OCI-LY3 (cell line): ENCODE measurements around the gene CAPN10.

Experiments
- H2AFZ ChIP-seq: fragments of 200-600, 300-600 bp; shearing (Covaris generic); 2 replicates; pipeline ENCODE4 v1.6.0; 2014; ENCODE audit warnings: antibody characterized with exemption, low read depth, low read length
- H3K27ac ChIP-seq: fragments of 200-600, 300-600 bp; sonication (generic); 2 replicates; pipeline ENCODE4 v1.5.1; 2014; ENCODE audit warnings: mild to moderate bottlenecking, low read length, moderate library complexity, mixed read lengths
- H3K27me3 ChIP-seq: fragments of 200-600, 300-600 bp; sonication (generic); 2 replicates; pipeline ENCODE4 v1.6.1; 2014; ENCODE audit warnings: low read depth, low read length, mixed read lengths
- H3K36me3 ChIP-seq: fragments of 200-600, 300-600 bp; sonication (generic); replicated peaks from 2 replicates; pipeline ENCODE3; 2014; ENCODE audit warnings: low read depth, low read length, mixed read lengths
- H3K4me1 ChIP-seq: fragments of 300-600, 200-600 bp; sonication (generic); 2 replicates; pipeline ENCODE4 v1.6.1; 2014; ENCODE audit warnings: low read length, mixed read lengths
- H3K4me2 ChIP-seq: fragments of 200-600, 300-600 bp; sonication (generic); 2 replicates; pipeline ENCODE4 v1.6.1; 2014; ENCODE audit warnings: low read length, mixed read lengths
- H3K4me3 ChIP-seq: fragments of 300-600, 200-600 bp; sonication (generic); 2 replicates; pipeline ENCODE4 v1.5.1; 2014; ENCODE audit warnings: antibody characterized with exemption, mild to moderate bottlenecking, low read length, moderate library complexity
- H3K79me2 ChIP-seq: fragments of 300-600, 200-600 bp; shearing (Covaris generic); 2 replicates; pipeline ENCODE4 v1.6.1; 2014; ENCODE audit warnings: mild to moderate bottlenecking, low read length, mixed read lengths
- H3K9ac ChIP-seq: fragments of 300-600, 200-600 bp; shearing (Covaris generic); 2 replicates; pipeline ENCODE4 v1.6.0; 2014; ENCODE audit warnings: mild to moderate bottlenecking, low read length, moderate library complexity
- H3K9me3 ChIP-seq: fragments of 200-600, 300-600 bp; shearing (Covaris generic); 2 replicates; pipeline ENCODE4 v1.6.1; 2014; ENCODE audit warnings: low read length, mixed read lengths; ENCODE audit not compliant: insufficient read depth
- H4K20me1 ChIP-seq: fragments of 200-600, 300-600 bp; sonication (generic); 2 replicates; pipeline ENCODE4 v1.6.1; 2016; ENCODE audit warnings: low read length, mixed read lengths; ENCODE audit not compliant: insufficient read depth
- CTCF ChIP-seq: fragments of 200-600, 300-600 bp; sonication (generic); IDR thresholded peaks from 2 replicates; pipeline ENCODE4 v1.5.1; 2014; ENCODE audit warnings: antibody characterized with exemption, low read length, low read depth
- EZH2phosphoT487 ChIP-seq: fragments of 200-600 bp; shearing (Covaris generic); IDR thresholded peaks from 2 replicates; pipeline ENCODE4 v1.6.1; 2018; ENCODE audit warnings: antibody characterized with exemption, mixed run types, low read depth

CAPN10 gene

GRCh38 chr2:240572141-240573031 lies 14.1 kb upstream of the CAPN10 start:
- Histone ChIP-seq H3K9me3 (no peaks in the 10 kb centered on the region), H3K4me3 (no peak overlapping the region), H3K79me2 (peaks cover 26% of the 10 kb centered on the region), H3K27ac (no peak overlapping the region), H3K4me2 (no peak overlapping the region), H2AFZ (no peak overlapping the region), H4K20me1 (peaks cover 9% of the 10 kb centered on the region; the same call in 1 of the 2 replicates), H3K4me1 (peaks cover 9% of the 10 kb centered on the region), H3K9ac (no peak overlapping the region), H3K36me3 (no peaks in the 10 kb centered on the region), H3K27me3 (no peaks in the 10 kb centered on the region)
- no peak for TF ChIP-seq EZH2phosphoT487
- TF ChIP-seq CTCF, result no peak

GRCh38 chr2:240573071-240573515 lies 13.4 kb upstream of the CAPN10 start:
- Histone ChIP-seq H3K9ac (no peak overlapping the region), H4K20me1 (peaks cover 9% of the 10 kb centered on the region; the same call in 1 of the 2 replicates)
- TF ChIP-seq CTCF, result no peak
- TF ChIP-seq EZH2phosphoT487, result no peak

GRCh38 chr2:240573516-240574385 lies 12.8 kb upstream of the CAPN10 start:
- peaks cover 23% of the 10 kb centered on the region for H3K79me2 ChIP-seq
- H4K20me1 ChIP-seq, result peaks cover 9% of the 10 kb centered on the region; the same call in 1 of the 2 replicates
- H2AFZ ChIP-seq, result no peak overlapping the region
- H3K9me3 ChIP-seq, result no peaks in the 10 kb centered on the region
- H3K9ac ChIP-seq, result no peak overlapping the region
- no peak overlapping the region for H3K4me2 ChIP-seq
- peaks cover 9% of the 10 kb centered on the region for H3K4me1 ChIP-seq
- H3K4me3 ChIP-seq, result no peak overlapping the region
- no peaks in the 10 kb centered on the region for H3K36me3 ChIP-seq
- TF ChIP-seq EZH2phosphoT487 (no peak), CTCF (no peak)
- no peak overlapping the region for H3K27ac ChIP-seq
- H3K27me3 ChIP-seq, result no peaks in the 10 kb centered on the region

More at GRCh38 chr2:240573071-240573515, 13.4 kb upstream of the CAPN10 start:
- H3K4me1 ChIP-seq, result peaks cover 5% of the 10 kb centered on the region; the same call in 1 of the 2 replicates
- no peaks in the 10 kb centered on the region for H3K36me3 ChIP-seq
- no peaks in the 10 kb centered on the region for H3K9me3 ChIP-seq
- no peak overlapping the region for H3K4me2 ChIP-seq
- H3K27me3 ChIP-seq, result no peaks in the 10 kb centered on the region
- H2AFZ ChIP-seq, result no peak overlapping the region
- peaks cover 22% of the 10 kb centered on the region for H3K79me2 ChIP-seq
- H3K4me3 ChIP-seq, result no peak overlapping the region
- no peak overlapping the region for H3K27ac ChIP-seq
